SK-N-SH (cell line): ENCODE results near the gene OSBPL2. TPM values are rescaled to one million over a fixed set of nuclear protein-coding genes. Genes with fewer than 3 reads are reported as not detected.

Experiments used
- CTCF ChIA-PET: fragments of 300-600, 350-600 bp; formaldehyde crosslinking; extraction: SDS; loops from one replicate; lab custom pipeline; 2021; lab: Yijun Ruan, JAX
- POLR2A ChIA-PET: fragments of 350-600 bp; sonication (Branson Sonifier 250); formaldehyde crosslinking; extraction: SDS; loops from one replicate; lab custom pipeline; 2020; ENCODE audit warnings: antibody characterized with exemption, inconsistent platforms; lab: Yijun Ruan, JAX
- DNase-seq: peaks from one replicate; pipeline ENCODE4 v3.0.0; 2012
- H2AFZ ChIP-seq: fragments of 200-600 bp; sonication (generic); 2 replicates; pipeline ENCODE4 v1.8.1; 2016; ENCODE audit warnings: antibody characterized with exemption, mild to moderate bottlenecking, low read depth
- H3F3A ChIP-seq: fragments of 200-600 bp; sonication (generic); replicated peaks from 2 replicates; pipeline ENCODE3; 2016; ENCODE audit warnings: antibody characterized with exemption, mild to moderate bottlenecking; ENCODE audit not compliant: insufficient read depth
- H3K27ac ChIP-seq, 2 experiments: fragments of 200-500 bp in 1 of 2; fragments of 200-600 bp in 1 of 2; sonication (Bioruptor generic) in 1 of 2; sonication (generic), shearing (Covaris generic) in 1 of 2; 2 replicates each; pipeline versions ENCODE4 v1.5.1 to v1.6.1; 2014 to 2016; ENCODE audit warnings: low read depth in 2 of 2, inconsistent platforms in 1 of 2, low read length in 1 of 2, mild to moderate bottlenecking in 1 of 2, mixed read lengths in 1 of 2
- H3K27me3 ChIP-seq: fragments of 200-600 bp; sonication (generic), shearing (Covaris generic); 2 replicates; pipeline ENCODE4 v1.6.1; 2016; ENCODE audit warnings: mixed run types; ENCODE audit not compliant: insufficient read depth
- H3K36me3 ChIP-seq, 2 experiments: fragments of 200-500 bp in 1 of 2; fragments of 200-600 bp in 1 of 2; sonication (Bioruptor generic) in 1 of 2; sonication (generic) in 1 of 2; replicated peaks in 1 of 2; 2 replicates each; pipeline versions ENCODE3 to v1.5.1; 2014 to 2016; ENCODE audit warnings: low read length in 1 of 2, mild to moderate bottlenecking in 1 of 2; ENCODE audit not compliant: insufficient read depth in 2 of 2, control insufficient read depth in 1 of 2
- H3K4me1 ChIP-seq, 2 experiments: fragments of 200-500 bp in 1 of 2; fragments of 200-600 bp in 1 of 2; sonication (Bioruptor generic) in 1 of 2; sonication (generic), shearing (Covaris generic) in 1 of 2; 2 replicates each; pipeline versions ENCODE4 v1.5.1 to v1.6.1; 2014 to 2016; ENCODE audit warnings: low read depth in 1 of 2, low read length in 1 of 2, mixed run types in 1 of 2; ENCODE audit not compliant: insufficient read depth in 2 of 2, control insufficient read depth in 1 of 2
- H3K4me2 ChIP-seq: fragments of 200-600 bp; sonication (generic), shearing (Covaris generic); 2 replicates; pipeline ENCODE4 v1.6.1; 2017; ENCODE audit warnings: mixed run types
- H3K4me3 ChIP-seq, 2 experiments: fragments of 200-500 bp in 1 of 2; fragments of 200-600 bp in 1 of 2; sonication (Bioruptor generic) in 1 of 2; sonication (generic), shearing (Covaris generic) in 1 of 2; 2 replicates each; pipeline versions ENCODE4 v1.5.1 to v1.8.1; 2014 to 2016; ENCODE audit warnings: low read depth in 2 of 2, inconsistent platforms in 1 of 2, low read length in 1 of 2, mild to moderate bottlenecking in 1 of 2, mixed read lengths in 1 of 2, moderate library complexity in 1 of 2
- H3K79me2 ChIP-seq: fragments of 200-600 bp; sonication (generic); 2 replicates; pipeline ENCODE4 v1.8.1; 2017; ENCODE audit warnings: mild to moderate bottlenecking; ENCODE audit not compliant: insufficient read depth
- H3K9ac ChIP-seq: fragments of 200-600 bp; sonication (generic); 2 replicates; pipeline ENCODE4 v1.6.1; 2017; ENCODE audit warnings: mixed run types
- H3K9me2 ChIP-seq: fragments of 200-600 bp; sonication (generic); 2 replicates; pipeline ENCODE4 v1.6.1; 2017; ENCODE audit warnings: mixed run types
- H3K9me3 ChIP-seq: fragments of 200-600 bp; sonication (generic); 2 replicates; pipeline ENCODE4 v1.6.1; 2017; ENCODE audit warnings: mixed run types, mild to moderate bottlenecking, moderate library complexity
- H4K20me1 ChIP-seq: fragments of 200-600 bp; sonication (generic); 2 replicates; pipeline ENCODE4 v1.6.1; 2017; ENCODE audit warnings: mild to moderate bottlenecking, mixed run types; ENCODE audit not compliant: insufficient read depth
- CTCF ChIP-seq: fragments of 200-600 bp; sonication (generic); IDR thresholded peaks from 2 replicates; pipeline ENCODE4 v1.6.1; 2017; ENCODE audit warnings: antibody characterized with exemption, mild to moderate bottlenecking, moderate library complexity
- ELF1 ChIP-seq: IDR thresholded peaks from 2 replicates; pipeline ENCODE4 v1.4.0; 2012
- JUND ChIP-seq: IDR thresholded peaks from 2 replicates; pipeline ENCODE4 v1.4.0; 2012
- MEF2A ChIP-seq: IDR thresholded peaks from 2 replicates; pipeline ENCODE4 v1.4.0; 2012; ENCODE audit warnings: low read depth, borderline replicate concordance
- MXI1 ChIP-seq: IDR thresholded peaks from 2 replicates; pipeline ENCODE4 v1.6.1; 2012; ENCODE audit warnings: mild to moderate bottlenecking, low read depth, low read length, improper control_type of control experiment
- NRF1 ChIP-seq: IDR thresholded peaks from 2 replicates; pipeline ENCODE4 v1.6.1; 2012; ENCODE audit warnings: low read depth, mild to moderate bottlenecking, low read length
- POLR2AphosphoS5 ChIP-seq: IDR thresholded peaks from 2 replicates; pipeline ENCODE4 v1.6.1; 2012; ENCODE audit warnings: low read depth, low read length
- RAD21 ChIP-seq: IDR thresholded peaks from 2 replicates; pipeline ENCODE4 v1.6.1; 2012; ENCODE audit warnings: mild to moderate bottlenecking, low read length
- RCOR1 ChIP-seq: fragments of 150-350 bp; IDR thresholded peaks from 2 replicates; pipeline ENCODE4 v1.6.1; 2017; ENCODE audit warnings: antibody characterized with exemption, low read length
- REST ChIP-seq: IDR thresholded peaks from 2 replicates; pipeline ENCODE4 v1.6.1; 2012; ENCODE audit warnings: mild to moderate bottlenecking, low read depth, low read length, moderate library complexity
- RXRA ChIP-seq: IDR thresholded peaks from 2 replicates; pipeline ENCODE4 v1.4.0; 2012; ENCODE audit warnings: low read depth, mild to moderate bottlenecking, borderline replicate concordance
- TEAD4 ChIP-seq: IDR thresholded peaks from 2 replicates; pipeline ENCODE4 v1.4.0; 2012; ENCODE audit warnings: mild to moderate bottlenecking, borderline replicate concordance; ENCODE audit not compliant: insufficient read depth
- WGBS: methylation state at CpG from one replicate; pipeline ENCODE4 v1.1.6; 2017; ENCODE audit warnings: low lambda C conversion rate; 5-methylcytosine and 5-hydroxymethylcytosine counted together
- polyA plus RNA-seq, 3 experiments: library from polyadenylated mRNA; depleted of rRNA; stranded (reverse); fragments of >200 nt; gene quantifications; 2 replicates each; pipeline ENCODE4 v1.2.3, GENCODE V29; 2012

The OSBPL2 gene
- polyA plus RNA-seq, 1 of the 3 experiments (the other 2 are of a cell fraction): 17.7 TPM

- TF ChIP-seq CTCF (no peak), RAD21 (no peak)
Measured at GRCh38 chr20:62320581-62321354, 82.4 kb downstream of the OSBPL2 start (continued).

DNA sequence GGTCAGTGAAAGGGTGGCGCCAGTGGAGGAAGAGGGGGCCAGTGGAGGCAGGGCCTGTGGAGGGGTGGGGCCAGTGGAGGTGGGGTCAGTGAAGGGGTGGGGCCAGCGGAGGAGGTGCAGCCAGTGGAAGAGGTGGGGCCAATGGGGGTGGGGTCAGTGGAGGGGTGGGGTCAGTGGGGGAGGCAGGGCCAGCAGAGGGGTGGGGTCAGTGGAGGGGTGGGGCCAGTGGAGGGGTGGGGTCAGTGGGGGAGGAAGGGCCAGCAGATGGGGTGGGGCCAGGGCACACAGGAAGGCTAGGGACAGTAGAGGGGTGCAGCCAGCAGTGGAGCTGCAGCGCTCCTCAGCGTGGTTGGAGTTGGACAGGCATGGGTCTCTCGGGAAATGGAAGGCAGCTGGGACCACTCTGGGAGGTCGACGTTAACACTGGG lies 83.2 kb downstream of the OSBPL2 start:
- H3K9me3 ChIP-seq: no peaks in the 10 kb centered on the region
- 98% methylated on average over 7 of the region's 7 CpGs for WGBS
- no peaks in the 10 kb centered on the region for H3K9me2 ChIP-seq
- H3K27me3 ChIP-seq: no peaks in the 10 kb centered on the region
- no peak overlapping the region for H3K27ac ChIP-seq
- no peaks in the 10 kb centered on the region for H3K79me2 ChIP-seq
- no peak overlapping the region for H3K9ac ChIP-seq
- H3F3A ChIP-seq: no peaks in the 10 kb centered on the region
- CTCF ChIA-PET: no interaction called here
- DNase-seq: peak; percentile 85
- no peaks in the 10 kb centered on the region for H4K20me1 ChIP-seq
- TF ChIP-seq NRF1 (no peak), RXRA (no peak), MEF2A (no peak), TEAD4 (no peak)
- H2AFZ ChIP-seq: no peak overlapping the region
- POLR2A ChIA-PET: no interaction called here
- H3K4me1 ChIP-seq: no peaks in the 10 kb centered on the region
- no peak overlapping the region for H3K4me2 ChIP-seq
- peaks cover 0 to 57% of the 10 kb centered on the region in 2 experiments for H3K36me3 ChIP-seq
- no peak overlapping the region for H3K4me3 ChIP-seq

GRCh38 chr20:62321975-62322374 lies 83.7 kb downstream of the OSBPL2 start:
- Histone ChIP-seq H3K4me1 (no peaks in the 10 kb centered on the region), H3K4me3 (no peak overlapping the region), H3K27me3 (no peaks in the 10 kb centered on the region), H4K20me1 (no peaks in the 10 kb centered on the region), H3K79me2 (no peaks in the 10 kb centered on the region), H2AFZ (no peak overlapping the region), H3K9me3 (no peaks in the 10 kb centered on the region), H3F3A (no peaks in the 10 kb centered on the region), H3K4me2 (no peak overlapping the region), H3K9ac (no peak overlapping the region), H3K36me3 (peaks cover 0 to 57% of the 10 kb centered on the region in 2 experiments), H3K27ac (no peak overlapping the region), H3K9me2 (no peaks in the 10 kb centered on the region)
- TF ChIP-seq MXI1 (no peak), ELF1 (no peak), POLR2AphosphoS5 (no peak), JUND (no peak), RCOR1 (no peak), NRF1 (no peak), TEAD4 (no peak), REST (no peak)
- no peak for DNase-seq
- ChIA-PET POLR2A (no interaction called here), CTCF (no interaction called here)
- 96% methylated on average over 7 of the region's 16 CpGs for WGBS
